Measurements from ENCODE around the gene ANP32A.

DNA sequence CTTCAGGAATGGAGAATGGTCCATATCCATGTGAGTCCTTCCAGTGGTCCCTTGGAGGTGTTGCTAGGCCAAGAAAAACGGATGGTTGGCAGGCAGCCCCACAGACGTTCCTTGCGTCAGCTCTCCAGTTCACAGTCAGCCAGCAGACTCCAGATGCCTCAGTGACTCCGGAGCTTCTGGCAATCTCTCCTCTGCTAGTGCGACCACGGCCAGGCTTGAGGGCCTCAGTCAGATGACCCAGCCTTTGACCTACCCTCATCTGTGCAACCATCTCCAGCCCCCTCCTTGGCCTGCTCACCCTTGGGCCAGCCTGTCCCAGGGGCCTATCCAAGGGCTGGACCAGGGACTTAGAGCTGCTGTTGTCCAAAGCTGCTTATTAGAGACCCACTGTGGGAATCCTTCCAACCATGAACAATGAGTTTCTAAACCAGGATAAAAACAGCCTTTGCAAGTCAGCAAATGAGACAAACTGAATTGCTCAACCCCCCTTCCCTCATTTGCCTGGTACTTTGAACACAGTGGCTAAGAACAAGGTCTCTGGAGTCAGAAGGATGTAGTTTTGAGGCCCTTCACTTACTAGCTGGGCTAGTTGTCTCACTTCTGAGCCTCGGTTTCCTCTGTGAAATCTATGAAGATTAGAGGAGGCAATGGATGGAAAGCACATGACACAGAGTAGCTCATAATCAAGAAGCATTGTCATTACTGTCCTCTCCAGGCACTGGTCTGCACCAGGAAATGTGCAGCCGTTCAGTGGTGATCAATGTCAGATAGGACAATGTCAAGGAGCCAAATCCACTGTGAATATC is 44.8 kb downstream of the ANP32A start:
- TF ChIP-seq POLR2A (IDR thresholded peaks at IDR 0.05) = no peak
- TF ChIP-seq, protein P1, sequence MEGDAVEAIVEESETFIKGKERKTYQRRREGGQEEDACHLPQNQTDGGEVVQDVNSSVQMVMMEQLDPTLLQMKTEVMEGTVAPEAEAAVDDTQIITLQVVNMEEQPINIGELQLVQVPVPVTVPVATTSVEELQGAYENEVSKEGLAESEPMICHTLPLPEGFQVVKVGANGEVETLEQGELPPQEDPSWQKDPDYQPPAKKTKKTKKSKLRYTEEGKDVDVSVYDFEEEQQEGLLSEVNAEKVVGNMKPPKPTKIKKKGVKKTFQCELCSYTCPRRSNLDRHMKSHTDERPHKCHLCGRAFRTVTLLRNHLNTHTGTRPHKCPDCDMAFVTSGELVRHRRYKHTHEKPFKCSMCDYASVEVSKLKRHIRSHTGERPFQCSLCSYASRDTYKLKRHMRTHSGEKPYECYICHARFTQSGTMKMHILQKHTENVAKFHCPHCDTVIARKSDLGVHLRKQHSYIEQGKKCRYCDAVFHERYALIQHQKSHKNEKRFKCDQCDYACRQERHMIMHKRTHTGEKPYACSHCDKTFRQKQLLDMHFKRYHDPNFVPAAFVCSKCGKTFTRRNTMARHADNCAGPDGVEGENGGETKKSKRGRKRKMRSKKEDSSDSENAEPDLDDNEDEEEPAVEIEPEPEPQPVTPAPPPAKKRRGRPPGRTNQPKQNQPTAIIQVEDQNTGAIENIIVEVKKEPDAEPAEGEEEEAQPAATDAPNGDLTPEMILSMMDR (IDR thresholded peaks at IDR 0.05) = no peak

All from testis (tissue), 2 donors.